Measurements from ENCODE around the gene NOM1. TPM values are rescaled to one million over a fixed set of nuclear protein-coding genes. Genes with fewer than 3 reads are reported as not detected.

NOM1 gene
- total and polyA plus RNA-seq, 2 donors (not counting 1 experiment from before 2014, with no cell fraction given), result 14.2 to 38.3 TPM

- intact Hi-C loops (cut with micrococcal nuclease), result no loop called here
Measured at GRCh38 chr7:156928406-156928747, 21.1 kb upstream of the NOM1 start.

More at GRCh38 chr7:156928406-156928747, 21.1 kb upstream of the NOM1 start:
- Histone ChIP-seq H3K79me2 (ENCODE audit: control insufficient read depth, insufficient read depth, low read length) (no peaks in the 10 kb centered on the region), H3K9ac (ENCODE audit: low read length) (no peak overlapping the region), H3K4me3 (ENCODE audit: control extremely low read depth in 1 of 5, extremely low read depth in 1 of 5, insufficient read depth in 1 of 5, low read depth in 2 of 5, low read length in 4 of 5) (no peak overlapping the region), H3K36me3 (replicated peaks in 1 of 2; ENCODE audit: control extremely low read depth in 1 of 2, control insufficient read depth in 1 of 2, extremely low read depth in 1 of 2, insufficient read depth in 2 of 2, low read length in 1 of 2) (no peaks in the 10 kb centered on the region), H3K4me2 (replicated peaks; ENCODE audit: low read depth, low read length, poor library complexity, severe bottlenecking) (no peak overlapping the region), H3K27me3 (replicated peaks in 1 of 4; ENCODE audit: control extremely low read depth in 1 of 4, control insufficient read depth in 3 of 4, insufficient read depth in 4 of 4, low read length in 3 of 4) (peaks cover 0 to 7% (median 0%) of the 10 kb centered on the region in 4 experiments), H3K27ac (ENCODE audit: low read length in 2 of 2) (no peak overlapping the region), H4K20me1 (ENCODE audit: control insufficient read depth, insufficient read depth, low read length, poor library complexity, severe bottlenecking) (no peaks in the 10 kb centered on the region), H2AFZ (ENCODE audit: insufficient read depth, low read depth, low read length, poor library complexity, severe bottlenecking) (no peak overlapping the region), H3K9me3 (ENCODE audit: control extremely low read depth in 1 of 3, control insufficient read depth in 2 of 3, insufficient read depth in 1 of 3, low read length in 2 of 3) (no peaks in the 10 kb centered on the region), H3K4me1 (ENCODE audit: control insufficient read depth in 2 of 2, insufficient read depth in 2 of 2, low read length in 2 of 2) (no peaks in the 10 kb centered on the region)
- ATAC-seq (ENCODE audit: low read depth) (no peak), DNase-seq (no peak)
- Mint-ChIP-seq H3K27ac (no peak overlapping the region), H3K4me3 (no peak overlapping the region), H3K9me3 (ENCODE audit: insufficient read depth) (no peaks in the 10 kb centered on the region), H3K4me1 (peaks cover under 1% of the 10 kb centered on the region), H3K27me3 (peaks cover 44% of the 10 kb centered on the region)
- POLR2A ChIA-PET, result no interaction called here
- CTCF ChIA-PET, result no interaction called here
- 24% methylated on average over 4 of the region's 5 CpGs for WGBS (ENCODE audit: insufficient coverage)
- TF ChIP-seq CTCF (IDR thresholded peaks at IDR 0.05) (no peak), EZH2 (IDR thresholded peaks at IDR 0.05; ENCODE audit: borderline replicate concordance, insufficient read depth, low read depth, low read length, poor library complexity, severe bottlenecking) (no peak)

Measured in B cell (primary cell).